Loucy (cell line): ENCODE data around the gene NKX2-2.

Experiments
- H2AFZ ChIP-seq: fragments of 200-600 bp; sonication (generic); 2 replicates; pipeline ENCODE4 v1.6.0; 2016; ENCODE audit warnings: antibody characterized with exemption, mild to moderate bottlenecking, low read length, moderate library complexity
- H3F3A ChIP-seq: fragments of 200-600 bp; 2 replicates; pipeline ENCODE4 v1.6.0; 2016; ENCODE audit warnings: antibody characterized with exemption, low read depth, mild to moderate bottlenecking
- H3K27me3 ChIP-seq: fragments of 200-600 bp; sonication (generic); 2 replicates; pipeline ENCODE4 v1.6.1; 2014; ENCODE audit warnings: low read length, mild to moderate bottlenecking; ENCODE audit not compliant: insufficient read depth, poor library complexity, severe bottlenecking
- H3K36me3 ChIP-seq: fragments of 200-600 bp; sonication (generic); 2 replicates; pipeline ENCODE4 v1.6.1; 2016; ENCODE audit warnings: low read length; ENCODE audit not compliant: insufficient read depth
- H3K4me1 ChIP-seq: fragments of 200-600 bp; sonication (generic); 2 replicates; pipeline ENCODE4 v1.5.1; 2014; ENCODE audit warnings: low read length, mild to moderate bottlenecking; ENCODE audit not compliant: insufficient read depth, poor library complexity, severe bottlenecking
- H3K4me2 ChIP-seq: fragments of 200-600 bp; sonication (generic); 2 replicates; pipeline ENCODE4 v1.6.0; 2014; ENCODE audit warnings: antibody characterized with exemption, low read length, low read depth, mild to moderate bottlenecking; ENCODE audit not compliant: poor library complexity, severe bottlenecking
- H3K4me3 ChIP-seq: fragments of 200-600 bp; sonication (generic); 2 replicates; pipeline ENCODE4 v1.5.1; 2014; ENCODE audit warnings: low read length, mild to moderate bottlenecking, mixed read lengths; ENCODE audit not compliant: poor library complexity, severe bottlenecking
- H3K79me2 ChIP-seq: fragments of 200-600 bp; sonication (generic); 2 replicates; pipeline ENCODE4 v1.6.1; 2014; ENCODE audit warnings: low read length; ENCODE audit not compliant: insufficient read depth
- H3K9ac ChIP-seq: fragments of 200-600 bp; sonication (generic); 2 replicates; pipeline ENCODE4 v1.6.0; 2014; ENCODE audit warnings: mild to moderate bottlenecking, low read depth, low read length, moderate library complexity; ENCODE audit not compliant: poor library complexity, severe bottlenecking
- H3K9me2 ChIP-seq: fragments of 200-600 bp; sonication (generic); replicated peaks from 2 replicates; pipeline ENCODE4 v1.6.1; 2016; ENCODE audit warnings: low read depth, low read length, mixed read lengths
- H3K9me3 ChIP-seq: fragments of 200-600 bp; sonication (generic); 2 replicates; pipeline ENCODE4 v1.6.1; 2014; ENCODE audit warnings: mild to moderate bottlenecking, antibody characterized with exemption, low read length, low read depth; ENCODE audit not compliant: insufficient read depth
- H4K20me1 ChIP-seq: fragments of 200-600 bp; sonication (generic); 2 replicates; pipeline ENCODE4 v1.6.0; 2014; ENCODE audit warnings: antibody characterized with exemption, low read length, mild to moderate bottlenecking; ENCODE audit not compliant: insufficient read depth, poor library complexity, severe bottlenecking
- EZH2phosphoT487 ChIP-seq: fragments of 200-600 bp; IDR thresholded peaks from 2 replicates; pipeline ENCODE4 v1.6.1; 2018; ENCODE audit warnings: antibody characterized with exemption, mild to moderate bottlenecking, moderate library complexity, borderline replicate concordance
- TF ChIP-seq, protein P1 (sequence below): fragments of 200-600 bp; sonication (generic); conservative IDR thresholded peaks from 2 replicates; pipeline ENCODE4 v1.5.1; 2014; ENCODE audit warnings: mild to moderate bottlenecking, antibody characterized with exemption, low read length

NKX2-2 gene

DNA sequence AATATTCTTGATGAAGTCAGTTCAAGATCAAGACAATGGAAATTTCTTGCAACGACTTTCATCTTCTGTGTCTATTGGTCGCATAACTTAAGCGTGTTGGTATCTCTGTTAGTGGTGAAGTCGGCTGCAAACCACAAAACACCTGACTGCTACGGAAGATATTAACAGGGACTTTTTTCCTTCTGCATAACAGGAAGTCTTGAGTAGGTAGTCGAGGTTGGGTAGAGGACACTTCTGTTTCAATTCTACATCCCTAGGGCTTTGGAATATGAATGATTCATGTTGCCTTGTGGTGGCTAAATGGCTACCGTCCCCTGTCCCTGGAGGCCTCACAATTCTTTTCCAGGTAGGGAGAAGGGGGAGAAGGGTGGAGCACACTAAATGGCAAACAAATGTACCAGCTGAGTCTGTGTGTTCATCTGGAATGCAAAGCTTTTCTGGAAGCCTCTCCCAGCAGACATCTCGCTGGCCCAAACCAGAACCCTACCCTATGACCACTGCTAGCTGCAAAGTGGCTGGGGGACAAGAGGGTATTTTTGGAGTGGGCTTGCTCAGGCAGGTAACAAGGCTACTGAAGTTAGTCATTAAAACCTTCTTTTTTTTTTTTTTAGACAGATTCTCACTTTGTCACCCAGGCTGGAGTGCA, 34.6 kb upstream of the NKX2-2 start:
- Histone ChIP-seq H3K4me1 (peaks cover 32% of the 10 kb centered on the region), H4K20me1 (no peaks in the 10 kb centered on the region), H2AFZ (peak overlapping the region; percentile 36), H3K36me3 (no peaks in the 10 kb centered on the region), H3K9ac (no peak overlapping the region), H3K79me2 (no peaks in the 10 kb centered on the region), H3K9me3 (peaks cover 5% of the 10 kb centered on the region; the same call in 1 of the 2 replicates), H3K27me3 (peaks cover 18% of the 10 kb centered on the region), H3K4me3 (peak overlapping the region; percentile 41), H3F3A (no peaks in the 10 kb centered on the region), H3K4me2 (peak overlapping the region; percentile 57), H3K9me2 (no peaks in the 10 kb centered on the region)
- TF ChIP-seq, protein P1, sequence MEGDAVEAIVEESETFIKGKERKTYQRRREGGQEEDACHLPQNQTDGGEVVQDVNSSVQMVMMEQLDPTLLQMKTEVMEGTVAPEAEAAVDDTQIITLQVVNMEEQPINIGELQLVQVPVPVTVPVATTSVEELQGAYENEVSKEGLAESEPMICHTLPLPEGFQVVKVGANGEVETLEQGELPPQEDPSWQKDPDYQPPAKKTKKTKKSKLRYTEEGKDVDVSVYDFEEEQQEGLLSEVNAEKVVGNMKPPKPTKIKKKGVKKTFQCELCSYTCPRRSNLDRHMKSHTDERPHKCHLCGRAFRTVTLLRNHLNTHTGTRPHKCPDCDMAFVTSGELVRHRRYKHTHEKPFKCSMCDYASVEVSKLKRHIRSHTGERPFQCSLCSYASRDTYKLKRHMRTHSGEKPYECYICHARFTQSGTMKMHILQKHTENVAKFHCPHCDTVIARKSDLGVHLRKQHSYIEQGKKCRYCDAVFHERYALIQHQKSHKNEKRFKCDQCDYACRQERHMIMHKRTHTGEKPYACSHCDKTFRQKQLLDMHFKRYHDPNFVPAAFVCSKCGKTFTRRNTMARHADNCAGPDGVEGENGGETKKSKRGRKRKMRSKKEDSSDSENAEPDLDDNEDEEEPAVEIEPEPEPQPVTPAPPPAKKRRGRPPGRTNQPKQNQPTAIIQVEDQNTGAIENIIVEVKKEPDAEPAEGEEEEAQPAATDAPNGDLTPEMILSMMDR = no peak
- TF ChIP-seq EZH2phosphoT487 = no peak

DNA sequence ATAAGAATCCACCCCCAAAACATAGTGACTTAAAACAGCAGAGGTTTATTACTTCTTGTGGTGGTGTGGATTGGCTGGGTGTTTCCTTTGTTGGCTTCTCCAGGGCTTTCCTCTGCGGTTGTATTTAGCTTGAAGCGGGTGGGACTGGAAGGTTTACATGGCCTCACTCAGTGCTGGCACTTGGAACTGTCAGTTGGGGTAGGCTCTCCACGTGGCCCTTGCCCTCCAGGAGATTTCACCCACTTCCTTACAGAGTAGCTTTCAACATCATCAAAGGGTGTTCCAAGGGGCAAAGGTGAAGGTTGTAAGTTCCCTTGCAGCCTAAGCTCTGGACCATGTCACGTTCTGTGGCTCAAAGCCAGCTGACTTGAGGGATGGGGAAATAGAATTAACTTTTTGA, 32.5 kb upstream of the NKX2-2 start:
- Histone ChIP-seq H3K79me2 (no peaks in the 10 kb centered on the region), H2AFZ (no peak overlapping the region), H3K9me3 (peaks cover 5% of the 10 kb centered on the region; the same call in 1 of the 2 replicates), H3K4me2 (peak overlapping the region; percentile 41), H3K27me3 (peaks cover 23% of the 10 kb centered on the region), H3K4me1 (peaks cover 32% of the 10 kb centered on the region), H3K36me3 (no peaks in the 10 kb centered on the region), H3K4me3 (peak overlapping the region; percentile 19), H4K20me1 (no peaks in the 10 kb centered on the region), H3K9ac (no peak overlapping the region), H3K9me2 (no peaks in the 10 kb centered on the region), H3F3A (no peaks in the 10 kb centered on the region)
- TF ChIP-seq EZH2phosphoT487 = no peak; the same call in 1 of the 2 replicates
- TF ChIP-seq, protein P1 = no peak

DNA sequence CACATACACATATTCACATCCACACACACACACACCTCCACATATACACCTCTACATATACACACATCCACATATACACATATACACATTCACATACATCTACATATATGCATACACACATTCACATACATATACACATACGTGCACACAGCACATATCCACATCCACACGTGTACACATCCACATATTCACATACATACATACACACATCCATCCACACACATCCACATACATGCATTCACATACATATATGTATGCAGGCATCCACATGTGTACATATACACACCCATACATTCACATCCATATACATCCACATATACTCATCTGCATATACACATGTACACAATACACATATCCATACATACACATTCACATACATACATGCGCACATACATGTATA, 25.6 kb upstream of the NKX2-2 start:
- H3K9me3 ChIP-seq = no peaks in the 10 kb centered on the region; the same call in 1 of the 2 replicates
- H3K4me1 ChIP-seq = no peaks in the 10 kb centered on the region
- H3K36me3 ChIP-seq = no peaks in the 10 kb centered on the region
- no peak overlapping the region for H3K9ac ChIP-seq
- no peaks in the 10 kb centered on the region for H3K79me2 ChIP-seq
- no peaks in the 10 kb centered on the region for H3K9me2 ChIP-seq
- no peaks in the 10 kb centered on the region for H4K20me1 ChIP-seq
- H3K4me2 ChIP-seq = no peak overlapping the region
- H3F3A ChIP-seq = no peaks in the 10 kb centered on the region
- H3K27me3 ChIP-seq = peaks cover 34% of the 10 kb centered on the region
- H2AFZ ChIP-seq = no peak overlapping the region
- no peak overlapping the region for H3K4me3 ChIP-seq
- TF ChIP-seq, protein P1 = no peak
- no peak for TF ChIP-seq EZH2phosphoT487
